K562 (cell line): ENCODE results near the gene CCDC106. TPM values are rescaled to one million over a fixed set of nuclear protein-coding genes. Genes with fewer than 3 reads are reported as not detected.

Source experiments
- BCOR ChIP-seq: fragments of 450-650 bp; IDR thresholded peaks from 2 replicates; pipeline ENCODE4 v1.6.1; 2016
- GMEB1 ChIP-seq: fragments of 250-450 bp; sonication (Bioruptor Pico); IDR thresholded peaks from 2 replicates; pipeline ENCODE4 v1.4.0; 2020; ENCODE audit warnings: mild to moderate bottlenecking
- MTA1 ChIP-seq: fragments of 450-650 bp; IDR thresholded peaks from 2 replicates; pipeline ENCODE4 v1.6.1; 2017; ENCODE audit warnings: borderline replicate concordance
- NFXL1 ChIP-seq: fragments of 450-650 bp; formaldehyde crosslinking; IDR thresholded peaks from 2 replicates; pipeline ENCODE4 v1.4.0; 2021; ENCODE audit warnings: mild to moderate bottlenecking
- POLR3A ChIP-seq: IDR thresholded peaks from 2 replicates; pipeline ENCODE4 v1.6.1; 2011; ENCODE audit warnings: borderline replicate concordance, mild to moderate bottlenecking, moderate library complexity; ENCODE audit not compliant: insufficient read length, insufficient read depth; ENCODE audit errors: extremely low read depth
- SMAD1 ChIP-seq: fragments of 150-350 bp; IDR thresholded peaks from 2 replicates; pipeline ENCODE4 v1.6.1; 2014; ENCODE audit warnings: low read length, low read depth; ENCODE audit not compliant: partially characterized antibody
- TCF7 ChIP-seq: sonication (generic); IDR thresholded peaks from 2 replicates; pipeline ENCODE4 v1.6.1; 2016; ENCODE audit warnings: antibody characterized with exemption, borderline replicate concordance
- UBTF ChIP-seq, 2 experiments: IDR thresholded peaks; 2 replicates each; pipeline ENCODE4 v1.6.1; 2012; ENCODE audit warnings: improper control_type of control experiment in 2 of 2, low read depth in 2 of 2, low read length in 2 of 2, borderline replicate concordance in 1 of 2
- ZFPM2 ChIP-seq: fragments of 250-450 bp; sonication (Bioruptor Pico); IDR thresholded peaks from 2 replicates; pipeline ENCODE4 v1.5.1; 2022; ENCODE audit warnings: mild to moderate bottlenecking
- ZNF217 ChIP-seq: sonication (generic); formaldehyde crosslinking; IDR thresholded peaks from 2 replicates; pipeline ENCODE4 v1.8.0; 2022; ENCODE audit warnings: mild to moderate bottlenecking, missing genetic modification reagents
- ZNF311 ChIP-seq: fragments of 250-450 bp; sonication (Bioruptor Pico); IDR thresholded peaks from 2 replicates; pipeline ENCODE4 v1.4.0; 2020; ENCODE audit warnings: mild to moderate bottlenecking, moderate library complexity
- ZNF316 ChIP-seq: fragments of 450-650 bp; IDR thresholded peaks from 2 replicates; pipeline ENCODE4 v1.6.1; 2016
- ZNF436 ChIP-seq: fragments of 250-450, 450-650 bp; sonication (Bioruptor Pico); formaldehyde crosslinking; IDR thresholded peaks from 2 replicates; pipeline ENCODE4 v1.7.0; 2020; ENCODE audit warnings: mild to moderate bottlenecking
- ZNF57 ChIP-seq: fragments of 450-650 bp; formaldehyde crosslinking; IDR thresholded peaks from 2 replicates; pipeline ENCODE4 v1.4.0; 2020; ENCODE audit warnings: mild to moderate bottlenecking, moderate library complexity
- ZNF583 ChIP-seq: fragments of 250-450 bp; sonication (Bioruptor Pico); IDR thresholded peaks from 2 replicates; pipeline ENCODE4 v1.4.0; 2020
- ZNF76 ChIP-seq: fragments of 250-450 bp; sonication (Bioruptor Pico); IDR thresholded peaks from 2 replicates; pipeline ENCODE4 v1.4.0; 2020; ENCODE audit warnings: mild to moderate bottlenecking, moderate library complexity, borderline replicate concordance
- polyA plus RNA-seq, 8 experiments: library from polyadenylated mRNA; depleted of rRNA in 4 of 8; stranded (reverse) in 5 of 8; unstranded in 3 of 8; fragments of >200 nt; fragmentation: Nextera tagmentation in 2 of 8; fragmentation: Illumina TruSeq in 1 of 8; extraction: Ambion mirVana in 2 of 8; extraction: Trizol in 1 of 8; gene quantifications; 2 replicates each; pipeline versions ENCODE4 v1.2.1 to v1.2.3, GENCODE V29; 2011 to 2014; ENCODE audit warnings: inconsistent platforms in 1 of 8, missing spikeins in 1 of 8
- total RNA-seq, 7 experiments: library from RNA; depleted of rRNA in 6 of 7; stranded (reverse); fragments of >200 nt in 6 of 7; fragmentation: Illumina TruSeq in 2 of 7; extraction: Trizol in 2 of 7; gene quantifications; 2 replicates each; pipeline versions ENCODE4 v1.2.1 to v1.2.3, GENCODE V29; 2011 to 2021; ENCODE audit warnings: low replicate concordance in 1 of 7
- TF ChIP-seq, protein P1 (sequence below): fragments of 200-800 bp; sonication (Bioruptor generic); IDR thresholded peaks from 2 replicates; pipeline ENCODE4 v1.6.1; 2017; ENCODE audit warnings: missing genetic modification characterization, missing compliant biosample characterization
- TF ChIP-seq, protein P2 (sequence below): fragments of 250-450 bp; sonication (Bioruptor Pico); IDR thresholded peaks from 2 replicates; pipeline ENCODE4 v1.8.0; 2021; ENCODE audit warnings: moderate library complexity, mild to moderate bottlenecking, inconsistent platforms

Gene CCDC106
- total and polyA plus RNA-seq, 9 of the 15 experiments (the other 6 are each of a cell fraction or from before 2014, with no cell fraction given): 0.10 to 27.5 (median 15.0) TPM; not detected in 1

- TF ChIP-seq UBTF (IDR thresholded peaks at IDR 0.05; ENCODE audit: borderline replicate concordance in 1 of 2, low read depth in 2 of 2, low read length in 2 of 2) (no peak), ZNF316 (no peak), MTA1 (no peak), ZNF217 (CRISPR knock-in tag) (peak; percentile 88; the same call in 1 of the 2 replicates), SMAD1 (no peak), ZNF311 (CRISPR knock-in tag) (peak; percentile 79; the same call in 1 of the 2 replicates), ZNF436 (no peak), ZNF57 (no peak), POLR3A (no peak), TCF7 (0 out of 2 replicates have a peak, but pooled peaks have one; percentile 15), ZFPM2 (CRISPR knock-in tag) (no peak), BCOR (no peak), GMEB1 (CRISPR knock-in tag) (0 out of 2 replicates have a peak, but pooled peaks have one; percentile 22), NFXL1 (CRISPR knock-in tag) (no peak), ZNF76 (peak; percentile 91; the same call in 1 of the 2 replicates), ZNF583 (CRISPR knock-in tag) (peak; percentile 88)
- TF ChIP-seq, protein P1, sequence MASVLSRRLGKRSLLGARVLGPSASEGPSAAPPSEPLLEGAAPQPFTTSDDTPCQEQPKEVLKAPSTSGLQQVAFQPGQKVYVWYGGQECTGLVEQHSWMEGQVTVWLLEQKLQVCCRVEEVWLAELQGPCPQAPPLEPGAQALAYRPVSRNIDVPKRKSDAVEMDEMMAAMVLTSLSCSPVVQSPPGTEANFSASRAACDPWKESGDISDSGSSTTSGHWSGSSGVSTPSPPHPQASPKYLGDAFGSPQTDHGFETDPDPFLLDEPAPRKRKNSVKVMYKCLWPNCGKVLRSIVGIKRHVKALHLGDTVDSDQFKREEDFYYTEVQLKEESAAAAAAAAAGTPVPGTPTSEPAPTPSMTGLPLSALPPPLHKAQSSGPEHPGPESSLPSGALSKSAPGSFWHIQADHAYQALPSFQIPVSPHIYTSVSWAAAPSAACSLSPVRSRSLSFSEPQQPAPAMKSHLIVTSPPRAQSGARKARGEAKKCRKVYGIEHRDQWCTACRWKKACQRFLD: no peak
- TF ChIP-seq, protein P2, sequence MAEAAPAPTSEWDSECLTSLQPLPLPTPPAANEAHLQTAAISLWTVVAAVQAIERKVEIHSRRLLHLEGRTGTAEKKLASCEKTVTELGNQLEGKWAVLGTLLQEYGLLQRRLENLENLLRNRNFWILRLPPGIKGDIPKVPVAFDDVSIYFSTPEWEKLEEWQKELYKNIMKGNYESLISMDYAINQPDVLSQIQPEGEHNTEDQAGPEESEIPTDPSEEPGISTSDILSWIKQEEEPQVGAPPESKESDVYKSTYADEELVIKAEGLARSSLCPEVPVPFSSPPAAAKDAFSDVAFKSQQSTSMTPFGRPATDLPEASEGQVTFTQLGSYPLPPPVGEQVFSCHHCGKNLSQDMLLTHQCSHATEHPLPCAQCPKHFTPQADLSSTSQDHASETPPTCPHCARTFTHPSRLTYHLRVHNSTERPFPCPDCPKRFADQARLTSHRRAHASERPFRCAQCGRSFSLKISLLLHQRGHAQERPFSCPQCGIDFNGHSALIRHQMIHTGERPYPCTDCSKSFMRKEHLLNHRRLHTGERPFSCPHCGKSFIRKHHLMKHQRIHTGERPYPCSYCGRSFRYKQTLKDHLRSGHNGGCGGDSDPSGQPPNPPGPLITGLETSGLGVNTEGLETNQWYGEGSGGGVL (CRISPR knock-in tag): no peak
These were observed 7.9 kb upstream of the CCDC106 start (continued) for GRCh38 chr19:55640043-55640576.
